B cell (primary cell): ENCODE results near the gene TAF1B. TPM values are rescaled to one million over a fixed set of nuclear protein-coding genes. Genes with fewer than 3 reads are reported as not detected.

Experiments
- ATAC-seq: fragments of 200-7000 bp; cut with Tn5 transposase; one replicate; pipeline ENCODE4 v1.10.0; 2021; ENCODE audit warnings: low read depth, mild to moderate bottlenecking, moderate number of reproducible peaks, moderate library complexity
- CTCF ChIA-PET: fragments of 350-600 bp; sonication (Branson Sonifier 250); formaldehyde crosslinking; loops from one replicate; lab custom pipeline; 2021; ENCODE audit warnings: antibody characterized with exemption, inconsistent platforms; lab: Charles Lee
- POLR2A ChIA-PET: fragments of 350-600 bp; sonication (Branson Sonifier 250); formaldehyde crosslinking; loops from one replicate; lab custom pipeline; 2021; ENCODE audit warnings: antibody characterized with exemption; lab: Charles Lee
- DNase-seq: peaks from one replicate; pipeline ENCODE4 v3.0.0; 2013
- H2AFZ ChIP-seq: 2 replicates; pipeline ENCODE4 v1.6.1; 2012; ENCODE audit warnings: mild to moderate bottlenecking, low read depth, low read length; ENCODE audit not compliant: insufficient read depth, poor library complexity, severe bottlenecking
- H3K27ac ChIP-seq, 2 donors: 1 replicate in 1 of 2; 2 replicates in 1 of 2; pipeline ENCODE4 v1.5.1; 2012 to 2013; ENCODE audit warnings: low read length in 2 of 2, mild to moderate bottlenecking in 2 of 2, moderate library complexity in 1 of 2
- H3K27me3 ChIP-seq, 4 experiments: fragments of 200-600 bp in 1 of 4; sonication (generic) in 1 of 4; replicated peaks in 1 of 4; 1 replicate in 2 of 4; 2 replicates in 2 of 4; pipeline versions ENCODE4 v1.6.1 to v1.7.0; 2013 to 2016; ENCODE audit warnings: low read length in 3 of 4, mild to moderate bottlenecking in 2 of 4, mixed read lengths in 1 of 4, moderate library complexity in 1 of 4; ENCODE audit not compliant: insufficient read depth in 4 of 4, control insufficient read depth in 3 of 4; ENCODE audit errors: control extremely low read depth in 1 of 4
- H3K36me3 ChIP-seq, 2 experiments: replicated peaks in 1 of 2; 1 replicate in 1 of 2; 2 replicates in 1 of 2; pipeline versions ENCODE4 v1.6.1 to v1.7.1; 2013; ENCODE audit warnings: low read length in 1 of 2; ENCODE audit not compliant: insufficient read depth in 2 of 2, control insufficient read depth in 1 of 2; ENCODE audit errors: control extremely low read depth in 1 of 2, extremely low read depth in 1 of 2
- H3K4me1 ChIP-seq, 2 donors: fragments of 200-600 bp in 1 of 2; sonication (generic) in 1 of 2; 1 replicate in 1 of 2; 2 replicates in 1 of 2; pipeline versions ENCODE4 v1.5.1 to v1.6.1; 2013 to 2017; ENCODE audit warnings: low read length in 2 of 2; ENCODE audit not compliant: control insufficient read depth in 2 of 2, insufficient read depth in 2 of 2
- H3K4me2 ChIP-seq: replicated peaks from 2 replicates; pipeline ENCODE3; 2012; ENCODE audit warnings: mild to moderate bottlenecking, low read depth, low read length; ENCODE audit not compliant: poor library complexity, severe bottlenecking
- H3K4me3 ChIP-seq, 5 experiments: fragments of 200-600 bp in 1 of 5; sonication (generic) in 1 of 5; 1 replicate in 3 of 5; 2 replicates in 2 of 5; pipeline versions ENCODE4 v1.5.1 to v1.7.0; 2011 to 2016; ENCODE audit warnings: low read length in 4 of 5, mild to moderate bottlenecking in 4 of 5, low read depth in 2 of 5, control low read depth in 1 of 5, moderate library complexity in 1 of 5; ENCODE audit not compliant: insufficient read depth in 1 of 5; ENCODE audit errors: control extremely low read depth in 1 of 5, extremely low read depth in 1 of 5
- H3K79me2 ChIP-seq: fragments of 200-600 bp; sonication (generic); one replicate; pipeline ENCODE4 v1.6.0; 2016; ENCODE audit warnings: low read length; ENCODE audit not compliant: control insufficient read depth, insufficient read depth
- H3K9ac ChIP-seq: fragments of 200-600 bp; sonication (generic); 2 replicates; pipeline ENCODE4 v1.6.1; 2017; ENCODE audit warnings: mild to moderate bottlenecking, low read length, moderate library complexity
- H3K9me3 ChIP-seq, 3 donors: one replicate each; pipeline versions ENCODE4 v1.6.1 to v1.7.1; 2013; ENCODE audit warnings: low read length in 2 of 3; ENCODE audit not compliant: control insufficient read depth in 2 of 3, insufficient read depth in 1 of 3; ENCODE audit errors: control extremely low read depth in 1 of 3
- H4K20me1 ChIP-seq: 2 replicates; pipeline ENCODE4 v1.6.0; 2012; ENCODE audit warnings: mild to moderate bottlenecking, low read length; ENCODE audit not compliant: insufficient read depth, control insufficient read depth, poor library complexity, severe bottlenecking
- H3K27ac Mint-ChIP-seq: one replicate; pipeline ENCODE4 v1.8.0; 2021; ENCODE audit warnings: mixed read lengths
- H3K27me3 Mint-ChIP-seq: one replicate; pipeline ENCODE4 v1.8.0; 2021; ENCODE audit warnings: mixed read lengths
- H3K4me1 Mint-ChIP-seq: one replicate; pipeline ENCODE4 v1.8.0; 2021; ENCODE audit warnings: mixed read lengths
- H3K4me3 Mint-ChIP-seq: one replicate; pipeline ENCODE4 v1.8.0; 2021; ENCODE audit warnings: mixed read lengths
- H3K9me3 Mint-ChIP-seq: one replicate; pipeline ENCODE4 v1.8.0; 2022; ENCODE audit warnings: mixed read lengths; ENCODE audit not compliant: insufficient read depth
- EZH2 ChIP-seq: IDR thresholded peaks from 2 replicates; pipeline ENCODE4 v1.6.1; 2012; ENCODE audit warnings: borderline replicate concordance, low read depth, mild to moderate bottlenecking, moderate library complexity, low read length; ENCODE audit not compliant: insufficient read depth, poor library complexity, severe bottlenecking
- WGBS: methylation state at CpG from one replicate; pipeline ENCODE4 v1.1.5; 2013; ENCODE audit warnings: missing lambda C conversion rate; ENCODE audit not compliant: insufficient coverage; 5-methylcytosine and 5-hydroxymethylcytosine counted together
- intact Hi-C: fragments of 100-400 bp; cut with micrococcal nuclease; formaldehyde crosslinking; loops from one replicate; pipeline ENCODE4 v1.10.0; 2022
- polyA plus RNA-seq: library from polyadenylated mRNA; depleted of rRNA; stranded (reverse); fragments of >200 nt; gene quantifications from 2 replicates; pipeline ENCODE4 v1.2.3, GENCODE V29; 2012
- total RNA-seq, 2 donors: library from RNA; stranded (reverse); fragments of 120-200 nt in 1 of 2; gene quantifications; 1 replicate in 1 of 2; 2 replicates in 1 of 2; pipeline versions ENCODE4 v1.2.3 to v1.2.4, GENCODE V29; 2013 to 2022
- TF ChIP-seq, protein P1 (sequence below): fragments of 200-600 bp; IDR thresholded peaks from one replicate; pipeline ENCODE4 v1.8.0; 2022; ENCODE audit warnings: antibody characterized with exemption, mild to moderate bottlenecking

TAF1B gene
- total and polyA plus RNA-seq, 2 donors (not counting 1 experiment from before 2014, with no cell fraction given) = 4.5 to 25.5 TPM

DNA sequence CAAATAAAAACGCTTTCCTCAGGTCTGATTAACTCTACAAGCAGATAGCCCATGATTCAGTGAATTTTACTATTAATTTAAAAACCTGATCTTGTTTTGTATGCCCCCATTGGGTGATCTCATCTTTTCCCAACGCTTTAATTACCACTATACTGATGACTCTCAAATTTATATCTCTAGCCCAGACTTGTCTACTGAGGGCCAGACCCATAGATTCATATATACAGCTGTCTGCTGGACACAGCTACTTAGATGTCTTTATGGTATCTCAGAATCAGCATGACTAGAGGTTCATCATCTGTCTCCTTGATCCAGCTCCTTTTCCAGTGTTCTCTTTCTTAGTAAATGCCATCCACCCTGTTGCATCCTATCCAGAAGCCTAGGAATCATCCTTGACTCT, 33.8 kb downstream of the TAF1B start:
- Mint-ChIP-seq H3K4me1 (no peaks in the 10 kb centered on the region), H3K4me3 (no peak overlapping the region), H3K27me3 (no peaks in the 10 kb centered on the region), H3K9me3 (no peaks in the 10 kb centered on the region), H3K27ac (no peak overlapping the region)
- Histone ChIP-seq H3K4me2 (no peak overlapping the region), H3K36me3 (peaks cover 14 to 51% of the 10 kb centered on the region in 2 experiments), H3K4me1 (no peaks in the 10 kb centered on the region), H4K20me1 (no peaks in the 10 kb centered on the region), H2AFZ (no peak overlapping the region), H3K9me3 (no peaks in the 10 kb centered on the region), H3K9ac (no peak overlapping the region), H3K27me3 (no peaks in the 10 kb centered on the region), H3K4me3 (no peak overlapping the region), H3K27ac (no peak overlapping the region), H3K79me2 (no peaks in the 10 kb centered on the region)
- ATAC-seq (no peak), DNase-seq (no peak)
- intact Hi-C loops = no loop called here
- 100% methylated on average over 1 of the region's 2 CpGs for WGBS
- POLR2A ChIA-PET = no interaction called here
- TF ChIP-seq, protein P1, sequence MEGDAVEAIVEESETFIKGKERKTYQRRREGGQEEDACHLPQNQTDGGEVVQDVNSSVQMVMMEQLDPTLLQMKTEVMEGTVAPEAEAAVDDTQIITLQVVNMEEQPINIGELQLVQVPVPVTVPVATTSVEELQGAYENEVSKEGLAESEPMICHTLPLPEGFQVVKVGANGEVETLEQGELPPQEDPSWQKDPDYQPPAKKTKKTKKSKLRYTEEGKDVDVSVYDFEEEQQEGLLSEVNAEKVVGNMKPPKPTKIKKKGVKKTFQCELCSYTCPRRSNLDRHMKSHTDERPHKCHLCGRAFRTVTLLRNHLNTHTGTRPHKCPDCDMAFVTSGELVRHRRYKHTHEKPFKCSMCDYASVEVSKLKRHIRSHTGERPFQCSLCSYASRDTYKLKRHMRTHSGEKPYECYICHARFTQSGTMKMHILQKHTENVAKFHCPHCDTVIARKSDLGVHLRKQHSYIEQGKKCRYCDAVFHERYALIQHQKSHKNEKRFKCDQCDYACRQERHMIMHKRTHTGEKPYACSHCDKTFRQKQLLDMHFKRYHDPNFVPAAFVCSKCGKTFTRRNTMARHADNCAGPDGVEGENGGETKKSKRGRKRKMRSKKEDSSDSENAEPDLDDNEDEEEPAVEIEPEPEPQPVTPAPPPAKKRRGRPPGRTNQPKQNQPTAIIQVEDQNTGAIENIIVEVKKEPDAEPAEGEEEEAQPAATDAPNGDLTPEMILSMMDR = no peak
- no peak for TF ChIP-seq EZH2
- CTCF ChIA-PET = interaction anchor here (1.2 kb wide), 2 partner anchors 8 to 64 kb away, joined by 3 to 4 read pairs; no protein-coding TSS in a partner anchor

DNA sequence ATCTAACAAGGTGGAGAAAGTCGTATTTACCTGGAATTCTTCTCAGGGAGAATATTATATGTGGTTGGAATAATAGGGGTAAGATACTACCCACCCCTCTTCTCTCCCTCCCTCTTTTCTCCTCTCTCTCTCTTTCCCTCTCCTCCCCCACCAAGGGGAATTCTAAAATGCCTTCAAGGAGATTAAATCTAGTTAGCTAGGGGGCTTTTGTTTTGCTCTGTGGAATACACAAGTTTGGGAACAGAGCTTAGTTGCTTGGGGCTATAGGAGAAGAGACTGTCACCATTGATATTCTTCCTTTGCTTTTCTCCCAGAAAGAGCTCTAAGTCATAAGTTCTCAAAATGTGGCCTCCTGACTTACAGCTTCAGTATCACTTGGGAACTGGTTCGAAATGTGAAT, 34.5 kb downstream of the TAF1B start:
- Histone ChIP-seq H3K9me3 (no peaks in the 10 kb centered on the region), H3K4me1 (no peaks in the 10 kb centered on the region), H3K27me3 (no peaks in the 10 kb centered on the region), H3K27ac (no peak overlapping the region), H3K4me3 (no peak overlapping the region), H3K9ac (no peak overlapping the region), H3K36me3 (peaks cover 14 to 49% of the 10 kb centered on the region in 2 experiments), H3K4me2 (no peak overlapping the region), H3K79me2 (no peaks in the 10 kb centered on the region), H4K20me1 (no peaks in the 10 kb centered on the region), H2AFZ (no peak overlapping the region)
- Mint-ChIP-seq H3K9me3 (no peaks in the 10 kb centered on the region), H3K4me3 (no peak overlapping the region), H3K4me1 (no peaks in the 10 kb centered on the region), H3K27ac (no peak overlapping the region), H3K27me3 (no peaks in the 10 kb centered on the region)
- intact Hi-C loops = no loop called here
- DNase-seq = no peak
- WGBS = no CpG with 5 or more reads among the region's 2 CpGs
- CTCF ChIA-PET = interaction anchor here (1.2 kb wide), 2 partner anchors 9 to 65 kb away, joined by 3 to 4 read pairs; no protein-coding TSS in a partner anchor
- ATAC-seq = no peak
- POLR2A ChIA-PET = no interaction called here
- no peak for TF ChIP-seq EZH2
- TF ChIP-seq, protein P1 = no peak
